Trophoblast cell (in vitro differentiated cells and primary cell): ENCODE results near the gene ZNF805. TPM values are rescaled to one million over a fixed set of nuclear protein-coding genes. Genes with fewer than 3 reads are reported as not detected.

Experiments used
- DNase-seq, 2 donors: peaks; one replicate each; pipeline ENCODE4 v3.0.0-alpha.2; 2016
- H2AFZ ChIP-seq: 2 replicates; pipeline ENCODE4 v1.6.1; 2013; ENCODE audit warnings: low read length, moderate library complexity, mild to moderate bottlenecking; ENCODE audit not compliant: insufficient read depth, poor library complexity
- H2AK5ac ChIP-seq: 2 replicates; pipeline ENCODE4 v1.6.1; 2013; ENCODE audit warnings: mild to moderate bottlenecking, low read length
- H2BK120ac ChIP-seq: 2 replicates; pipeline ENCODE4 v1.6.1; 2013; ENCODE audit warnings: low read length, mild to moderate bottlenecking, moderate library complexity; ENCODE audit not compliant: insufficient read depth, poor library complexity
- H2BK12ac ChIP-seq: 2 replicates; pipeline ENCODE4 v1.6.1; 2013; ENCODE audit warnings: mild to moderate bottlenecking, low read length, moderate library complexity
- H2BK5ac ChIP-seq: 2 replicates; pipeline ENCODE4 v1.6.1; 2013; ENCODE audit warnings: low read length, low read depth, moderate library complexity, mild to moderate bottlenecking; ENCODE audit not compliant: poor library complexity
- H3K14ac ChIP-seq: 2 replicates; pipeline ENCODE4 v1.6.1; 2013; ENCODE audit warnings: mild to moderate bottlenecking, low read length
- H3K18ac ChIP-seq: 2 replicates; pipeline ENCODE4 v1.6.1; 2013; ENCODE audit warnings: mild to moderate bottlenecking, low read length
- H3K23ac ChIP-seq: 2 replicates; pipeline ENCODE4 v1.6.1; 2013; ENCODE audit warnings: low read length
- H3K27ac ChIP-seq: 2 replicates; pipeline ENCODE4 v1.5.1; 2013; ENCODE audit warnings: low read depth, mild to moderate bottlenecking, inconsistent platforms, low read length, moderate library complexity
- H3K27me3 ChIP-seq: 2 replicates; pipeline ENCODE4 v1.6.1; 2013; ENCODE audit warnings: inconsistent platforms, mild to moderate bottlenecking, low read length, moderate library complexity; ENCODE audit not compliant: insufficient read depth
- H3K36me3 ChIP-seq, 2 experiments: 1 replicate in 1 of 2; 2 replicates in 1 of 2; pipeline ENCODE4 v1.6.1; 2013; ENCODE audit warnings: low read length in 2 of 2, mild to moderate bottlenecking in 2 of 2, moderate library complexity in 1 of 2; ENCODE audit not compliant: insufficient read depth in 2 of 2, control insufficient read depth in 1 of 2
- H3K4ac ChIP-seq: 2 replicates; pipeline ENCODE4 v1.6.1; 2013; ENCODE audit warnings: low read depth, mild to moderate bottlenecking, low read length, moderate library complexity
- H3K4me1 ChIP-seq, 2 experiments: 1 replicate in 1 of 2; 2 replicates in 1 of 2; pipeline ENCODE4 v1.6.1; 2013; ENCODE audit warnings: low read length in 2 of 2, mild to moderate bottlenecking in 2 of 2, moderate library complexity in 1 of 2; ENCODE audit not compliant: insufficient read depth in 2 of 2, control insufficient read depth in 1 of 2
- H3K4me2 ChIP-seq: 2 replicates; pipeline ENCODE4 v1.6.1; 2013; ENCODE audit warnings: inconsistent platforms, mild to moderate bottlenecking, low read length, moderate library complexity
- H3K4me3 ChIP-seq: 2 replicates; pipeline ENCODE4 v1.5.1; 2013; ENCODE audit warnings: mild to moderate bottlenecking, low read depth, low read length, inconsistent platforms
- H3K79me1 ChIP-seq: one replicate; pipeline ENCODE4 v1.6.1; 2013; ENCODE audit warnings: low read length
- H3K79me2 ChIP-seq: 2 replicates; pipeline ENCODE4 v1.6.1; 2013; ENCODE audit warnings: low read length, mild to moderate bottlenecking; ENCODE audit not compliant: control insufficient read depth, insufficient read depth, poor library complexity
- H3K9ac ChIP-seq: 2 replicates; pipeline ENCODE4 v1.6.1; 2013; ENCODE audit warnings: mild to moderate bottlenecking, low read length
- H3K9me3 ChIP-seq: 2 replicates; pipeline ENCODE4 v1.6.1; 2013; ENCODE audit warnings: low read depth, mild to moderate bottlenecking, control low read depth, inconsistent platforms, low read length; ENCODE audit not compliant: insufficient read depth
- H4K12ac ChIP-seq: 2 replicates; pipeline ENCODE4 v1.6.1; 2013; ENCODE audit warnings: low read depth, mild to moderate bottlenecking, low read length, moderate library complexity
- H4K8ac ChIP-seq: 2 replicates; pipeline ENCODE4 v1.6.1; 2013; ENCODE audit warnings: low read depth, mild to moderate bottlenecking, low read length, moderate library complexity
- H4K91ac ChIP-seq: one replicate; pipeline ENCODE4 v1.6.1; 2013; ENCODE audit warnings: low read depth, mild to moderate bottlenecking, low read length, moderate library complexity
- WGBS: extraction: QIAGEN DNeasy Blood & Tissue Kit; methylation state at CpG from one replicate; pipeline ENCODE4 v1.1.7; 2013; ENCODE audit warnings: missing lambda C conversion rate; ENCODE audit not compliant: insufficient read length, insufficient coverage; ENCODE audit errors: extremely low coverage; 5-methylcytosine and 5-hydroxymethylcytosine counted together
- polyA plus RNA-seq: library from polyadenylated mRNA; stranded (reverse); fragments of 200-250 nt; gene quantifications from 2 replicates; pipeline ENCODE4 v1.2.3, GENCODE V29; 2013

Gene ZNF805
- polyA plus RNA-seq: 4.7 and 5.0 TPM in 2 replicates

- Histone ChIP-seq H3K79me1 (peaks cover 9% of the 10 kb centered on the region), H3K4ac (peak within 1 kb of the TSS; percentile 66), H2BK5ac (peak within 1 kb of the TSS; percentile 34), H3K4me3 (peak within 1 kb of the TSS; percentile 90), H3K9ac (peak within 1 kb of the TSS; percentile 75), H3K23ac (no peak within 1 kb of the TSS), H2BK120ac (peak within 1 kb of the TSS; percentile 67), H2BK12ac (no peak within 1 kb of the TSS), H3K27ac (peak within 1 kb of the TSS; percentile 69), H4K8ac (peak within 1 kb of the TSS; percentile 92), H3K79me2 (peaks cover 9% of the 10 kb centered on the region), H3K4me2 (peak within 1 kb of the TSS; percentile 83), H3K14ac (peak within 1 kb of the TSS; percentile 82), H4K12ac (peak within 1 kb of the TSS; percentile 96), H3K18ac (peak within 1 kb of the TSS; percentile 61), H2AK5ac (peak within 1 kb of the TSS; percentile 44), H2AFZ (peak within 1 kb of the TSS; percentile 88), H3K27me3 (no peaks in the 10 kb centered on the region), H3K4me1 (peaks cover 5 to 11% of the 10 kb centered on the region in 2 experiments), H3K9me3 (no peaks in the 10 kb centered on the region), H3K36me3 (peaks cover 15 to 16% of the 10 kb centered on the region in 2 experiments), H4K91ac (peak within 1 kb of the TSS; percentile 88)
- peak; percentile 89 to 94 for DNase-seq
- WGBS: no CpG with 5 or more reads among the region's 61 CpGs
Observed at GRCh38 chr19:57240311-57241090, at the start of gene ZNF805. Gene ZNF805 (plus strand): TSS chr19:57240632. CDS start chr19:57240892, 260 bp downstream.

- no CpG with 5 or more reads among the region's 81 CpGs for WGBS
- H3K4me1 ChIP-seq: peaks cover 9 to 10% of the 10 kb centered on the region in 2 experiments
- peak within 1 kb of the TSS; percentile 90 for H3K9ac ChIP-seq
- H3K79me2 ChIP-seq: peaks cover 15% of the 10 kb centered on the region
- H3K18ac ChIP-seq: peak within 1 kb of the TSS; percentile 73
- H3K14ac ChIP-seq: peak within 1 kb of the TSS; percentile 85
- H3K27me3 ChIP-seq: no peaks in the 10 kb centered on the region
- peaks cover 19 to 24% of the 10 kb centered on the region in 2 experiments for H3K36me3 ChIP-seq
- H2AFZ ChIP-seq: peak within 1 kb of the TSS; percentile 94
- peak within 1 kb of the TSS; percentile 74 for H4K91ac ChIP-seq
- peaks cover 7% of the 10 kb centered on the region for H3K9me3 ChIP-seq
- H2BK12ac ChIP-seq: no peak within 1 kb of the TSS
- H2BK120ac ChIP-seq: peak within 1 kb of the TSS; percentile 67
- DNase-seq: peak; percentile 78 to 88
- no peak within 1 kb of the TSS for H3K23ac ChIP-seq
- peak within 1 kb of the TSS; percentile 84 for H4K12ac ChIP-seq
- peak within 1 kb of the TSS; percentile 93 for H3K4ac ChIP-seq
- H3K79me1 ChIP-seq: peaks cover 8% of the 10 kb centered on the region
- H3K27ac ChIP-seq: peak within 1 kb of the TSS; percentile 77
- H2AK5ac ChIP-seq: peak within 1 kb of the TSS; percentile 13
- peak within 1 kb of the TSS; percentile 93 for H4K8ac ChIP-seq
- peak within 1 kb of the TSS; percentile 91 for H3K4me3 ChIP-seq
- no peak within 1 kb of the TSS for H2BK5ac ChIP-seq
- H3K4me2 ChIP-seq: peak within 1 kb of the TSS; percentile 79
Observed at GRCh38 chr19:57191141-57192076, 49.0 kb upstream of the ZNF805 start, which contains the start of gene ZNF264. Gene ZNF264 (plus strand): TSS chr19:57191500. CDS start chr19:57191914, 414 bp downstream.

- no peak for DNase-seq
- WGBS: no CpG with 5 or more reads among the region's 9 CpGs
- Histone ChIP-seq H3K79me1 (peaks cover 8% of the 10 kb centered on the region), H2AFZ (peak overlapping the region; percentile 94), H3K9ac (peak overlapping the region; percentile 90), H3K14ac (peak overlapping the region; percentile 85), H4K8ac (peak overlapping the region; percentile 93), H4K12ac (peak overlapping the region; percentile 75), H3K4me1 (peaks cover 9 to 10% of the 10 kb centered on the region in 2 experiments), H3K27me3 (no peaks in the 10 kb centered on the region), H3K23ac (no peak overlapping the region), H3K4me2 (peak overlapping the region; percentile 79), H3K4me3 (peak overlapping the region; percentile 91), H4K91ac (peak overlapping the region; percentile 74), H3K79me2 (peaks cover 15% of the 10 kb centered on the region), H3K27ac (no peak overlapping the region), H2BK120ac (no peak overlapping the region), H3K4ac (peak overlapping the region; percentile 93), H2AK5ac (peak overlapping the region; percentile 13), H3K9me3 (peaks cover 7% of the 10 kb centered on the region), H2BK12ac (no peak overlapping the region), H3K18ac (peak overlapping the region; percentile 73), H2BK5ac (no peak overlapping the region), H3K36me3 (peaks cover 24 to 30% of the 10 kb centered on the region in 2 experiments)
Observed at GRCh38 chr19:57192077-57192420, 48.4 kb upstream of the ZNF805 start.

- Histone ChIP-seq H3K27me3 (no peaks in the 10 kb centered on the region), H2BK12ac (no peak overlapping the region), H3K27ac (no peak overlapping the region), H4K8ac (no peak overlapping the region), H4K12ac (no peak overlapping the region), H3K9me3 (peaks cover 5% of the 10 kb centered on the region), H3K4me2 (peak overlapping the region; percentile 79), H2BK120ac (no peak overlapping the region), H4K91ac (no peak overlapping the region), H3K4me1 (peaks cover 9 to 10% of the 10 kb centered on the region in 2 experiments), H3K36me3 (peaks cover 27 to 36% of the 10 kb centered on the region in 2 experiments), H3K14ac (no peak overlapping the region), H2AK5ac (no peak overlapping the region), H2BK5ac (no peak overlapping the region), H3K4me3 (no peak overlapping the region), H3K79me1 (peaks cover 8% of the 10 kb centered on the region), H3K9ac (no peak overlapping the region), H3K18ac (no peak overlapping the region), H2AFZ (no peak overlapping the region), H3K4ac (no peak overlapping the region), H3K79me2 (peaks cover 15% of the 10 kb centered on the region), H3K23ac (no peak overlapping the region)
- DNase-seq: no peak
- no CpG with 5 or more reads among the region's 5 CpGs for WGBS
Observed at GRCh38 chr19:57192993-57193392, 47.4 kb upstream of the ZNF805 start.
